Tibial nerve (tissue), 4 donors: ENCODE results near the gene LCA5. TPM values are rescaled to one million over a fixed set of nuclear protein-coding genes. Genes with fewer than 3 reads are reported as not detected.

ENCODE experiments used
- DNase-seq, 2 donors: peaks; one replicate each; pipeline ENCODE4 v3.0.0-alpha.2; 2019; ENCODE audit warnings: low spot score in 2 of 2
- H3K27ac ChIP-seq, 4 donors: fragments of 200-600 bp; sonication (generic) in 3 of 4; one replicate each; pipeline ENCODE4 v1.5.1; 2017 to 2019; ENCODE audit warnings: mild to moderate bottlenecking in 1 of 4
- H3K27me3 ChIP-seq, 2 donors: fragments of 200-600 bp; sonication (generic) in 1 of 2; one replicate each; pipeline versions ENCODE4 v1.5.1 to v1.6.0; 2017 to 2019
- H3K36me3 ChIP-seq, 3 donors: fragments of 200-600 bp; sonication (generic); one replicate each; pipeline ENCODE4 v1.5.1; 2018 to 2019
- H3K4me1 ChIP-seq, 4 donors: fragments of 200-600 bp; sonication (generic) in 3 of 4; one replicate each; pipeline ENCODE4 v1.5.1; 2017 to 2019
- H3K4me3 ChIP-seq, 4 donors: fragments of 200-600 bp; sonication (generic) in 3 of 4; one replicate each; pipeline ENCODE4 v1.5.1; 2017 to 2019; ENCODE audit warnings: mild to moderate bottlenecking in 1 of 4, moderate library complexity in 1 of 4
- H3K9me3 ChIP-seq, 4 donors: fragments of 200-600 bp; sonication (generic) in 3 of 4; one replicate each; pipeline ENCODE4 v1.5.1; 2017 to 2019
- EP300 ChIP-seq, 2 donors: sonication (generic); formaldehyde crosslinking; IDR thresholded peaks; one replicate each; pipeline ENCODE4 v1.6.1; 2017; ENCODE audit warnings: antibody characterized with exemption in 2 of 2, mild to moderate bottlenecking in 1 of 2
- POLR2A ChIP-seq, 2 donors: fragments of 450-650 bp; IDR thresholded peaks; one replicate each; pipeline ENCODE4 v1.6.1; 2017; ENCODE audit warnings: antibody characterized with exemption in 2 of 2, mild to moderate bottlenecking in 2 of 2, moderate library complexity in 2 of 2
- WGBS, 2 donors: methylation state at CpG; one replicate each; pipeline ENCODE4 v1.1.5; 2018; 5-methylcytosine and 5-hydroxymethylcytosine counted together
- total RNA-seq, 4 donors: library from RNA; depleted of rRNA; stranded (reverse); fragments of >200 nt; gene quantifications; one replicate each; pipeline ENCODE4 v1.1.0, GENCODE V29; 2016
- TF ChIP-seq, protein P1 (sequence below), 5 experiments: fragments of 200-600 bp in 3 of 5; fragments of 450-650 bp in 2 of 5; sonication (generic) in 3 of 5; IDR thresholded peaks; one replicate each; pipeline ENCODE4 v1.5.1; 2016 to 2019; ENCODE audit warnings: antibody characterized with exemption in 5 of 5, mild to moderate bottlenecking in 3 of 5, moderate library complexity in 2 of 5

Gene LCA5
- total RNA-seq, 4 donors from 2014 or later = 5.1 to 15.7 (median 9.5) TPM

GRCh38 chr6:79524065-79524464 is 13.2 kb downstream of the LCA5 start:
- no peaks in the 10 kb centered on the region for H3K27me3 ChIP-seq
- H3K27ac ChIP-seq = no peak overlapping the region
- peaks cover 0 to 13% (median 0%) of the 10 kb centered on the region in 4 donors for H3K4me1 ChIP-seq
- H3K4me3 ChIP-seq = no peak overlapping the region
- H3K9me3 ChIP-seq = peaks cover 0 to 6% (median 0%) of the 10 kb centered on the region in 4 donors
- TF ChIP-seq EP300 (IDR thresholded peaks at IDR 0.05) = no peak
- TF ChIP-seq POLR2A (IDR thresholded peaks at IDR 0.05) = no peak
- TF ChIP-seq, protein P1, sequence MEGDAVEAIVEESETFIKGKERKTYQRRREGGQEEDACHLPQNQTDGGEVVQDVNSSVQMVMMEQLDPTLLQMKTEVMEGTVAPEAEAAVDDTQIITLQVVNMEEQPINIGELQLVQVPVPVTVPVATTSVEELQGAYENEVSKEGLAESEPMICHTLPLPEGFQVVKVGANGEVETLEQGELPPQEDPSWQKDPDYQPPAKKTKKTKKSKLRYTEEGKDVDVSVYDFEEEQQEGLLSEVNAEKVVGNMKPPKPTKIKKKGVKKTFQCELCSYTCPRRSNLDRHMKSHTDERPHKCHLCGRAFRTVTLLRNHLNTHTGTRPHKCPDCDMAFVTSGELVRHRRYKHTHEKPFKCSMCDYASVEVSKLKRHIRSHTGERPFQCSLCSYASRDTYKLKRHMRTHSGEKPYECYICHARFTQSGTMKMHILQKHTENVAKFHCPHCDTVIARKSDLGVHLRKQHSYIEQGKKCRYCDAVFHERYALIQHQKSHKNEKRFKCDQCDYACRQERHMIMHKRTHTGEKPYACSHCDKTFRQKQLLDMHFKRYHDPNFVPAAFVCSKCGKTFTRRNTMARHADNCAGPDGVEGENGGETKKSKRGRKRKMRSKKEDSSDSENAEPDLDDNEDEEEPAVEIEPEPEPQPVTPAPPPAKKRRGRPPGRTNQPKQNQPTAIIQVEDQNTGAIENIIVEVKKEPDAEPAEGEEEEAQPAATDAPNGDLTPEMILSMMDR (IDR thresholded peaks at IDR 0.05) = no peak
- no peak for DNase-seq
- peaks cover 0 to 4% (median 0%) of the 10 kb centered on the region in 3 donors for H3K36me3 ChIP-seq
- WGBS, 2 donors = 84 to 85% methylated on average over 3 of the region's 3 CpGs

DNA sequence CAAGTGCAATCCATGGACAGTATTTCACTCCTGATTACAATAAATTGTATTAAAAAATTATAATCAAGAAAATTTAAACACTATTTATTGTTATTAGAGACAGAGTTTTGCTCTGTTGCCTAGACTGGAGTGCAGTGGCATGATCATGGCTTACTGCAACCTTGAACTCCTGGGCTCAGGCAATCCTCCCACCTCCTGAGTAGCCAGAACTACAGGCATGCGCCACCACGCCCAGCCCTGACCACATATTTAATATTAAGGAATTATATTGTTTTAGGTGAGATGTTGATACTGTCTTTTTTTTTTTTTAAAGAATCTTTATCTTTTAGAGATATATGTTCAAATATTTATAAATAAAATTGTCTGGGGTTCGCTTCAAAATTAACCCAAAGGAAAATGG is 14.6 kb downstream of the LCA5 start:
- DNase-seq = no peak
- WGBS, 2 donors = 95% methylated on average over 3 of the region's 3 CpGs

GRCh38 chr6:79520534-79520933 is 16.7 kb downstream of the LCA5 start:
- H3K4me3 ChIP-seq = no peak overlapping the region
- TF ChIP-seq, protein P1 (IDR thresholded peaks at IDR 0.05) = no peak
- no peak for TF ChIP-seq EP300 (IDR thresholded peaks at IDR 0.05)
- no peak for TF ChIP-seq POLR2A (IDR thresholded peaks at IDR 0.05)

More for the DNA sequence above, 14.6 kb downstream of the LCA5 start:
- H3K9me3 ChIP-seq = peaks cover 0 to 6% (median 0%) of the 10 kb centered on the region in 4 donors
- no peaks in the 10 kb centered on the region for H3K27me3 ChIP-seq
- no peak for TF ChIP-seq POLR2A (IDR thresholded peaks at IDR 0.05)
- no peak for TF ChIP-seq EP300 (IDR thresholded peaks at IDR 0.05)
- TF ChIP-seq, protein P1 (IDR thresholded peaks at IDR 0.05) = no peak
- H3K36me3 ChIP-seq = peaks cover 0 to 4% (median 0%) of the 10 kb centered on the region in 3 donors
- peaks cover 0 to 13% (median 0%) of the 10 kb centered on the region in 4 donors for H3K4me1 ChIP-seq
- H3K4me3 ChIP-seq = no peak overlapping the region
- H3K27ac ChIP-seq = no peak overlapping the region

GRCh38 chr6:79518842-79519241 is 18.4 kb downstream of the LCA5 start:
- Histone ChIP-seq H3K27ac (no peak overlapping the region), H3K4me1 (no peaks in the 10 kb centered on the region), H3K36me3 (peaks cover 0 to 9% (median 0%) of the 10 kb centered on the region in 3 donors), H3K4me3 (no peak overlapping the region), H3K27me3 (no peaks in the 10 kb centered on the region), H3K9me3 (no peaks in the 10 kb centered on the region)
- no peak for DNase-seq
- TF ChIP-seq, protein P1 (IDR thresholded peaks at IDR 0.05) = no peak

More at GRCh38 chr6:79520534-79520933, 16.7 kb downstream of the LCA5 start:
- no peak for DNase-seq
- H3K36me3 ChIP-seq = peaks cover 0 to 4% (median 0%) of the 10 kb centered on the region in 3 donors
- no peak overlapping the region for H3K27ac ChIP-seq
- peaks cover 0 to 6% (median 0%) of the 10 kb centered on the region in 4 donors for H3K9me3 ChIP-seq
- 70 to 82% methylated on average over 1 of the region's 1 CpG for WGBS, 2 donors
- H3K4me1 ChIP-seq = peaks cover 0 to 4% (median 0%) of the 10 kb centered on the region in 4 donors
- H3K27me3 ChIP-seq = no peaks in the 10 kb centered on the region

DNA sequence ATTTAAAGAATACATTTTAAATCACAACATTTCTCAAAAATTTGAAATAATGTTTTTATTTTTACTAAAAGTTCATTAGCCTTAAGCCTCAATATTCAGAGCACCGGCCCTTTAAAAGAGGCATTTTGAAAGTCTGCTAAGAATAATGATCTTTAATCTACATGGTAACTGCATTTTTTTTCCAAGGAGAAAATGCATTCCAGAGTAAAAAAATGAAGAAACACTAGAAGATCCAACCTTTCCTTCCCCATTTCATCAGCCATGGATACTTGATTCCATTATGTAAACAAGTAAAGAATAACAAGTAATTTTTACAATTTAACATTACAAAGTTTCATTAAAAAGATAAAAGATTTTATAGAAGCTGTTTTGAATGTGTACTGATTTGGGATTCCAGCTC is 21.8 kb downstream of the LCA5 start:
- H3K36me3 ChIP-seq = peaks cover 0 to 30% (median 0%) of the 10 kb centered on the region in 3 donors
- no peak for DNase-seq
- no peaks in the 10 kb centered on the region for H3K27me3 ChIP-seq
- WGBS, 2 donors = 86 to 95% methylated on average over 1 of the region's 1 CpG
- TF ChIP-seq, protein P1 (IDR thresholded peaks at IDR 0.05) = no peak
- no peak for TF ChIP-seq EP300 (IDR thresholded peaks at IDR 0.05)
- no peaks in the 10 kb centered on the region for H3K9me3 ChIP-seq
- H3K27ac ChIP-seq = no peak overlapping the region
- H3K4me1 ChIP-seq = no peaks in the 10 kb centered on the region
- H3K4me3 ChIP-seq = no peak overlapping the region
